ENCODE results near the gene ADI1.
A peak's percentile ranks its signal among the peaks of the same experiment; 100 is the strongest.

Gene ADI1

DNA sequence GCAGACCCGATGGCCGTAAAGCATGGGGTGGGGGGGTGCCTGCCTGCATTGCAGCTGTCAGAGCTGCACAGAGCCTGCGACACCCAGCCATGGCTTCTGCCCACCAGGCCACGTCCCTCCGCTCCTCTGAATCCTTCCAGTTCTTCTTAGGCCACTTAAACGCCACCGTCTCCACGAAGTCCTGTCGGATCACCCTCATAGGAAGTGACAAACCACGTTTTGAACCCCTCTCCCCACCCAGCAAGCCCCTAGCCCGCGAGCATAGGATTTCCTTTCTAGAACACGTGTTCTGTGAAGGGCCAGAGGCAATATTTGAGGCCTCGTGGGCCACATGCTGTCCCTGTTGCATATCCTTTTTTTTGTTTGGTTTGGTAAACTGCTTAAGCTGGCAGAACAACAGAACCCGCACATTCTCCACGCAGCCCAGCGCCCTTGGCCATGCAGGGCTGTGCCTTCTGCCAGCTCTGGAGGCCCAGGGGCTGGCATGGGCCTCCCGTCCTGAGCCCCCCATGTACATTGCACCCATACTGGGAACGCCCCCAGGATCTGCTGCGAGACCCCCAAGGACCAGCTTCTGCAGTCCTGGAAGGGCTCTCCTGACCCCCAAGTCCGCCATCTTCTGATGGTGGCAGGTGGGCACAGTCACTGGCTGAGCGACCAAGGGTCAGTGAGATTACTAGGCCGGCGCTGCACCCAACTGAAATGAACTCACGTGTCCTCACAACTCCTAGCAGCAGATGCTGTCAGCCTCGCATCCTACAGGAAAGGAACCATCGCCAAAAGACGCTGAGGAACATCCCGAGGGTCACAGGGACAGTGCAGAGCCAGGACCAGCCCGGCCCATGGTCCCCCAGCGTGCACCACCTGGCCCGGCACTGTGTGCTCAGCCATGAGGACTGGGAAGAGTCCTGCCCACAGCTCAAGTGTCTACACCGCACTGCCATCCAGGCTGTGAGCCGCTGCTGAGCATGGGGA, 35.1 kb downstream of the ADI1 start:
- H3K4me1 Mint-ChIP-seq (ENCODE audit: low read depth), result peaks cover 3% of the 10 kb centered on the region
- no peak overlapping the region for H3K27ac Mint-ChIP-seq
- DNase-seq, result no peak
- no peaks in the 10 kb centered on the region for H3K27me3 Mint-ChIP-seq
- H3K36me3 Mint-ChIP-seq (ENCODE audit: low read depth), result peaks cover 55% of the 10 kb centered on the region
- H3K4me3 Mint-ChIP-seq, result no peak overlapping the region
- H3K9me3 Mint-ChIP-seq, result no peaks in the 10 kb centered on the region

DNA sequence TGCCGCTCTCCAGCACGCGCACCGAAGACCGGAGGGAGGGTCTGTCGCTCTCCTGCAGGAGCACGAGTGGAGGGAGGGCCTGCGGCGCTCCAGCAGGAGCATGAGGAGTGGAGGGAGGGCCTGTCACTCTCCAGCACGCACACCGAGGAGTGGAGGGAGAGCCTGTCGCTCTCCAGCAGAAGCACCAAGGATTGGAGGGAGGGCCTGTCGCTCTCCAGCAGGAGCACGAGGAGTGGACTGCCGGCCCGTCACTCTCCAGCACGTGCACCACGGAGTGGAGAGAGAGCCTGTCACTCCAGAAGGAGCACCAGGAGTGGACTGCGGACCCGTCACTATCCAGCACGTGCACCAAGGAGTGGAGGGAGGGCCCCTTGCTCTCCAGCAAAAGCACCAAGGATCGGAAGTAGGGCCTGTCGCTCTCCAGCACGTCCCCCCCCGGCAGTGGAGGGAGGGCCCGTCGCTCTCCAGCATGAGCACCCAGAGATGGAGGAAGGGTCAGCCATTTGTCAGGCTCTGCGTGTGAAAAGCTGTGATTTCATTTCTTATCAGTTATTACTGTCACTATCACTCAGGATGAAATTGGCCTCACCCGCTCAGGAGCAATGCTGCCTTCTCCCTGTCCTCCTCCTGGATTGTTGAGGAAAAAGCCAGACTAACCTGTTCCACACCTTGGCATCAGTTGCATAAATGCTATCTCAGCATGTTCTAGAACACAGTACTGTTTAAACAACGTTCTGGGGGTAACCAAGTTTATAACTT, 35.9 kb downstream of the ADI1 start:
- peaks cover 3% of the 10 kb centered on the region for H3K4me1 Mint-ChIP-seq (ENCODE audit: low read depth)
- H3K4me3 Mint-ChIP-seq, result no peak overlapping the region
- H3K27me3 Mint-ChIP-seq, result no peaks in the 10 kb centered on the region
- no peak overlapping the region for H3K27ac Mint-ChIP-seq
- DNase-seq, result no peak
- peaks cover 62% of the 10 kb centered on the region for H3K36me3 Mint-ChIP-seq (ENCODE audit: low read depth)
- H3K9me3 Mint-ChIP-seq, result no peaks in the 10 kb centered on the region

DNA sequence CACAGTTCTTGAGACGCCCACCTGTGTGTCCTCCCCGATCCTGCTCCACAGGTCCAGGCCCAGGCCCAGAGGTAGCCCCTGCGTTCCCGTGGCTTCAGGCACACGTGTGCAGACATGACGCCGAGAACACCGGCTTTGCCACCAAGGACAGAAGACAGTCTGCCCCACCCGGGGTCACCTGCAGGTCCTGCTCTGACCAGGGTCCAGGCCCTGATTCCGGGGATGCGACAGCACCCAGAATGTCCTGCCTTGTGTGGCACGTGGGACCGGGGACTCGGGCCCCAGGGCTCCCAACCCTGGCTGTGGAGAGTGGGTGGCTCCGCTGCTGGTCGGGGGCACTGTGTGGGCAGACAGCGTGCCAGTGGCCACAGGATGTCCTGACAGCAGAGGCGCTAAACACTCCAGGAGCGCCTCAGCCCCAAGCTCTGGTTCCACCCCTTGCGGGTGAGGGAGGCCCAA, 36.9 kb downstream of the ADI1 start:
- peaks cover 71% of the 10 kb centered on the region for H3K36me3 Mint-ChIP-seq (ENCODE audit: low read depth)
- no peaks in the 10 kb centered on the region for H3K9me3 Mint-ChIP-seq
- DNase-seq, result no peak
- peaks cover 3% of the 10 kb centered on the region for H3K4me1 Mint-ChIP-seq (ENCODE audit: low read depth)
- H3K4me3 Mint-ChIP-seq, result no peak overlapping the region
- H3K27ac Mint-ChIP-seq, result no peak overlapping the region
- H3K27me3 Mint-ChIP-seq, result no peaks in the 10 kb centered on the region

DNA sequence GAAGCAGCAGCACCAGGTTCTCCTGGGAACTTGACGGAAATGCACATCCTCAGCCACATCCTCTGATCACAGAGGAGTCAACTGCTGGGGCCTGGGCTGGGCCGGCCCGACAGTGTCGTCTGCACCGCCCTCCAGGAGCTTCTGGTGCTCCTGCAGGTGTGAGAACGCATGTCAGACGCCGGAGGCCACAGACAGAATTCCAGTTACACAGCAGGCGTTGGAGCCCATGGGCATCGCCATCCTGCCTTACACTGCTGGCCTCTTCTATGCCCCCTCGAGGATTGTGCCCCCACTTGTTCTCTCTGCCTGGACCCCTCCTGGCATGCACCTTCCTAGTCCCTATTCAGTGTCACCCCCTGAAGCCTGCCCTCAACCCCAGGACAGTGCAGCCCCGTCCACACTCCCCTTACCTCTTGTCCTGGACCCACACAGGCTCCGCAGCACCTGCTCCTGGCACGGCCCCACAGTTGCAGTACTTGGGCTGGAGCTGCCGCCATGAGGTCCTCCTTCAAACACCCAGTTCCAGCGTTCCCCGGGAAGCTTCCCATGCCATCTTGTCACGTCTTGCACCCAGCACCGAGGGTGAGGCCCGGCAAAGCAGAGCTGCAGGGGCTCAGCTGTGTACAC, 37.5 kb downstream of the ADI1 start:
- no peaks in the 10 kb centered on the region for H3K9me3 Mint-ChIP-seq
- no peak for DNase-seq
- H3K27me3 Mint-ChIP-seq, result no peaks in the 10 kb centered on the region
- H3K4me3 Mint-ChIP-seq, result no peak overlapping the region
- H3K27ac Mint-ChIP-seq, result no peak overlapping the region
- peaks cover 3% of the 10 kb centered on the region for H3K4me1 Mint-ChIP-seq (ENCODE audit: low read depth)
- peaks cover 72% of the 10 kb centered on the region for H3K36me3 Mint-ChIP-seq (ENCODE audit: low read depth)

DNA sequence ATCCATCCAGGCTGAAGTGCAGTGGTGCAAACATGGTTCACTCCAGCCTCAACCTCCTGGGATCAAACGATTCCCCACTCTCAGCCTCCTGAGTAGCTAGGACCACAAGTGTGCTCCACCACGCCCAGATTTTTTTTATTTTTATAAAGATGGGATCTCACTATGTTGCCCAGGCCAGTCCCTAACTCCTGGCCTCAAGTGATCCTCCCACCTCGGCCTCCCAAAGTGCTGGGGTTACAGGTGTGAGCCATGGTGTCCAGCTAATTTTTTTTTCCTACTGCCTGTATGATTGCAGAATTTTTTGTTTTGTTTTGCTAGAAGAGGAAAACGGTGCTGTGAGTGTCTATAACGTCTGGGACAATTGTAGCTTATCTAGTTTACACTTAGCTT, 38.3 kb downstream of the ADI1 start:
- no peak for DNase-seq
- Mint-ChIP-seq H3K9me3 (no peaks in the 10 kb centered on the region), H3K4me1 (ENCODE audit: low read depth) (peaks cover 3% of the 10 kb centered on the region), H3K4me3 (no peak overlapping the region), H3K27ac (no peak overlapping the region), H3K27me3 (no peaks in the 10 kb centered on the region), H3K36me3 (ENCODE audit: low read depth) (peaks cover 75% of the 10 kb centered on the region)

DNA sequence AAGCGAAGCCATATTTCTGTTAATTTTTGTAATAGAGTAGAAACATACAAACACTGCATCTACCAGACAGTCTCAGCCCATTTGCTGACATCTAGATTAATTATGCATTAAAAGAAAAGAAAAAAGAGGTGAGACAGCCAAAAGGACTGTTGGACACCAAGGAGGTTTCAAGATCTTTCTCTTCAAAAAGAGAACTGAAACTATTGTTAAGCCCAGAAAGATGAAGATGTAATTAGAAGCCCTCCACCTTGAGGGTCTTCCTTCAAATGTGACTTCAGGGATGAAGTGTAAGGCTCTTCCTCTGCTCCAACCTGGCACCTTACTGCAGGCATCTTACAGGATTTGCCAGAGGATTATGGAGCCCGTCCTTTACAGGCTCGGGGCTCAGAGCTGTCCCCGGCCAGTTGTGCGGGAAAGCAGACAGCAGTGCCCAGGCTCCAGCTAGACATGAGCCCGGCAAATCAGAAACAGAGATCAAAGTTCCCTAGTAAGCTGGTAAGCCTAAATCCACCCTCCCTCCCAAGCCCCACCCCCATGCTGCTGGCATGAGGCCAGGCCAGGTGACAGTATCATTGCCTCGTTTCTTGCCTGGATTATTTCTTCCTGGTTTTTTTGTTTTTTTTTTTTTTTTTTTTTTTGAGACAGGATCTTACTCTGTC, 38.9 kb downstream of the ADI1 start:
- Mint-ChIP-seq H3K9me3 (no peaks in the 10 kb centered on the region), H3K4me1 (ENCODE audit: low read depth) (peaks cover 3% of the 10 kb centered on the region), H3K4me3 (no peak overlapping the region), H3K27ac (peak overlapping the region; percentile 58), H3K36me3 (ENCODE audit: low read depth) (peaks cover 75% of the 10 kb centered on the region), H3K27me3 (no peaks in the 10 kb centered on the region)
- no peak for DNase-seq

DNA sequence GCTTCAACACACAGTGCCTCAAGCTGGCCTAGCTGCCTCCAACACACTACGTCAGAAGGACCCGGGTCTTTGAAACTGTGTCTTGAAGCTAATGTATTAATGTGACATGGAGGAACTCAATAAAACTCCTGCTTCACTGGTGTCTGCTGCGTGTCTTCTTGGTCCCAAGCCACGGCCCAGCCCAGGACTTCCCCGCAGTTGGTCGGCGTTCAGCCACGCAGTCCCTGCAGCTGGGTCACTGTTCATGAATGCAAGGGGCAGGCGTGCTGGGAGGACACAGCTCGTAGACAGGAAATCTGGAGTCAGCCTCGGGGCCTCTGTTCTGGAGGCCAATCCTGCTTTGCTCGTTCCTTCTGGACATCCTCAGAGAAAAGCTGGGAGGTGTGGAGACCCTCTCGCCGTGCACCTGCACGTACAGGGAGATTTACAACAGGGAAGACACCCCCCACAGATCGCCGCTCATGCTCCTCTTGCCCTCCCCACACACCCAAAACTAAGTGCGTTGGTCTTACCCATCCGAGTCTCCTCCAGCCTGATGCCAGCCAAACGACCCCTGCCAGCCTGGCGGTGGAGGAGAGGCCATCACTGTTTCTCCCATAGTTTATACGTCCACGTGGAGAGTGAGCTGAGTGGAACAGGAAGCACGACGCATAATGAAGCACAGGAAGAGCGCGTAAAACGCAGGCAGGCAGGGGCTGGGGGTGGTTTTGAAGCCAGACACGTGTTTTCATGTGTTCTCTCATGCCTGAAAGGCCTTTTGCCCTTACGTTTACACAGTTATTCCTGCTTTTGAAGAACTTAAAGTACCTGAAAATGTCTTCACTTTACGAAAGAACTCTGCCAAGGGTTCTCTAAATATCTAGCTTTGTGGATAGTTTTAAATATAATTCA, 39.7 kb downstream of the ADI1 start:
- Mint-ChIP-seq H3K27me3 (no peaks in the 10 kb centered on the region), H3K9me3 (no peaks in the 10 kb centered on the region), H3K27ac (no peak overlapping the region), H3K4me1 (ENCODE audit: low read depth) (peaks cover 3% of the 10 kb centered on the region), H3K36me3 (ENCODE audit: low read depth) (peaks cover 79% of the 10 kb centered on the region), H3K4me3 (no peak overlapping the region)
- no peak for DNase-seq

DNA sequence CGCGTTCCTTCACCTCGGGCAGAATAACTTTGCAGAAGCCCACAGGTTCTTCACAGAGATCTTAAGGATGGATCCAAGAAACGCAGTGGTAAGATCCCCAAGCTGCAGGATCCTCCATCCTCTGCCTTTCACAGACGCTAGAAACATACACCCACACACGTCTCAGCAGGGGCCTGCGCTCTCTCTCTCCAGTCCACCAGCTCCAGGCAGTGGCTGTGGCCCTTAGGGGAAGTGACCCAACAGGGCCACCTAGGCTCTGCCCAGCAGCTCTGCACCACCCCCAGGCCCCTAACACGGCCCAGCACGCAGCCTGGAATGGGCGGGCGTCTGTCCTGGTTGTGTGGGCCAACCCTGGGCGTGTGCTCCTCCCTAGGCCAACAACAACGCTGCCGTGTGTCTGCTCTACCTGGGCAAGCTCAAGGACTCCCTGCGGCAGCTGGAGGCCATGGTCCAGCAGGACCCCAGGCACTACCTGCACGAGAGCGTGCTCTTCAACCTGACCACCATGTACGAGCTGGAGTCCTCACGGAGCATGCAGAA, 40.4 kb downstream of the ADI1 start:
- Mint-ChIP-seq H3K27ac (no peak overlapping the region), H3K36me3 (ENCODE audit: low read depth) (peaks cover 80% of the 10 kb centered on the region), H3K27me3 (no peaks in the 10 kb centered on the region), H3K9me3 (no peaks in the 10 kb centered on the region), H3K4me3 (no peak overlapping the region), H3K4me1 (ENCODE audit: low read depth) (peaks cover 3% of the 10 kb centered on the region)
- no peak for DNase-seq

DNA sequence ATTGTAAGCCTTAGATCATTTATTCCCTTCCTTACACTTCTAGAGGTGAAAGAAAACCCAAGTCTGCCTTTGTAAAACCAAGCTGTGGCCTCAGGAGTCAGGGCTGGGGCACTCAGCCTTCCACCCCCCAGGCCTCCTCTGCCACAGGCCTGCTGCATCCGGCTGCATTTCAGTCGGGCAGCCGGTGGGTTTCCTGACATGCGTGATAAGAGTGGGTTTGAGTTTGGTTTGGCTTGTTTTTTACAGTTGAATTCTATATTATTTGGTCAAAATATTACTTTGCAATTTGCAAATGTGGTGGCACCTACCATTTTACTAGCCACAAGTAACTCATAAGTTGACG, 42.4 kb downstream of the ADI1 start:
- no peaks in the 10 kb centered on the region for H3K9me3 Mint-ChIP-seq
- no peaks in the 10 kb centered on the region for H3K27me3 Mint-ChIP-seq
- no peak overlapping the region for H3K27ac Mint-ChIP-seq
- no peak for DNase-seq
- H3K36me3 Mint-ChIP-seq (ENCODE audit: low read depth), result peaks cover 84% of the 10 kb centered on the region
- H3K4me3 Mint-ChIP-seq, result no peak overlapping the region
- peaks cover 3% of the 10 kb centered on the region for H3K4me1 Mint-ChIP-seq (ENCODE audit: low read depth)

DNA sequence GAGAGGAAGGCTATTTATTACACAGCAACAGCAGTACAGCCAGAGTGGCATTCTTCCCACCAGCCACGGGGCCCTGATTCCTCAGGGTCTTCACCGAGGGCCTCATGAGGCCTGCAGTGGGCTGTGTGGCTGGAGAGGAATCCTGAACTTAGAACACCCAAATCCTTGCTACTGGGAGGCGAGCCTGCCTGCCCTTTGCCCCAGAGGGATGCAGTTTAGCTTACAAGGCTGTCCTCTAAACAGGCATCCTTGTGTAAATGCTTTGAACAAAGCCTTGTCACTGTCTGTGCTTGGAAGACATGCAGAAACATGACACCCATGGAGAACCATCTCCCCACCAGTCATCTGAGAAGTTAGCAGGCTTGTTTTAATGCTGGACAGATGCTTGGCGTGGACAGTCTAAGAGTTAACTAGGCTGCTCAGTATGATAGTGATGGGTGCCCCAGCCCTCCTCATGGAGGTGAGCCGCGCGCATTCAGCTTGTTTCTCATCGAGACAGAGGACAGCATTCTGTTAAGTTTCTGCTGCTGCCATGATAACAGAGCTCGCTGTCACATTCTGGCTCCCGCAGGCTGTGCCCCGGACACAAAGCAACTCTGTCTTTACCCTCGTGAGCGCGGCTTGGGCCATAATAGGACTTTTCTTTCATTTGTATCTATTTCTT, 42.9 kb downstream of the ADI1 start:
- Mint-ChIP-seq H3K27ac (peak overlapping the region; percentile 8), H3K4me1 (ENCODE audit: low read depth) (peaks cover 3% of the 10 kb centered on the region), H3K36me3 (ENCODE audit: low read depth) (peaks cover 84% of the 10 kb centered on the region), H3K27me3 (no peaks in the 10 kb centered on the region), H3K4me3 (no peak overlapping the region), H3K9me3 (no peaks in the 10 kb centered on the region)
- no peak for DNase-seq

DNA sequence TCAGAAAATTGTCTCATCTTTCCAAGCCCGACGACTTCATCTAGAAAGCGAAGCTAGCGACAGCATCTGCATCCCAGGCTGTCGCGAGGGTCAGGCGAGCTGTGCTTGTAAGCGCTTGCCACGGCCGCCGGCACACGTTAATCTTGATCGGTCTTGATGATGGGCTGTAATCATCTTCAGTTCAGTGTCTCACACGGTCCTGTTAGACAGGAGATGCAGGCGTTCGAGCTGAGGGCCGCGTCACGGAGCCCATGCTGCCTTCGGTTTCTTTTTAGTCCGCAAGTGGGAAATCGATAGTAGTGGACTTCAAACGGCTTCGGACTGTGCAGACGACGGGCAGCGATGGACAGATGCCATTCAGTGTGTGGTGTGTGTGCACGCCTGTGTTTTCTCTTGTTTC, 43.6 kb downstream of the ADI1 start:
- Mint-ChIP-seq H3K27me3 (no peaks in the 10 kb centered on the region), H3K27ac (peak overlapping the region; percentile 37), H3K9me3 (no peaks in the 10 kb centered on the region), H3K36me3 (ENCODE audit: low read depth) (peaks cover 87% of the 10 kb centered on the region), H3K4me1 (ENCODE audit: low read depth) (peaks cover 3% of the 10 kb centered on the region), H3K4me3 (no peak overlapping the region)
- no peak for DNase-seq

DNA sequence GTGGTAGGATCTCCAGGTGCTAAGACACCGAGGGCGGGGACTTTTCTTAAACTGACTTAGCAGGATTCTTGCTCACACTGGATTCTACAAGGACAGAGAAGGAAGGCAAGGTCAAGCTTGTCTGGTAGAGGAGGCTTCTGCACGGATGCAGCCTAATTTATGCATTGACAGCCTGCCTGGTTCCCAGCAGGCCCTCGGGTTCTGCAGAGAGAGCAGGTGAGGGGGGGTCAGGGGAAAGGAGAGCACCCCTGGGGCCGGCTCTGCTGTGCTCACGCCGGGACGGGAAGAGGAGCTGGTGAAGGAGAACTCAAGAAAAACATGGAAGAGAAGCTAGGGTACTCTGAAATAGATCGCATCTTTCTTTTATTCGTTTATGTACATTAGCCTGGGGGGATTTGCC, 46.4 kb downstream of the ADI1 start:
- H3K36me3 Mint-ChIP-seq (ENCODE audit: low read depth), result peaks cover 88% of the 10 kb centered on the region
- no peak for DNase-seq
- H3K9me3 Mint-ChIP-seq, result no peaks in the 10 kb centered on the region
- H3K27me3 Mint-ChIP-seq, result no peaks in the 10 kb centered on the region
- no peak overlapping the region for H3K4me3 Mint-ChIP-seq
- no peaks in the 10 kb centered on the region for H3K4me1 Mint-ChIP-seq (ENCODE audit: low read depth)
- H3K27ac Mint-ChIP-seq, result no peak overlapping the region

DNA sequence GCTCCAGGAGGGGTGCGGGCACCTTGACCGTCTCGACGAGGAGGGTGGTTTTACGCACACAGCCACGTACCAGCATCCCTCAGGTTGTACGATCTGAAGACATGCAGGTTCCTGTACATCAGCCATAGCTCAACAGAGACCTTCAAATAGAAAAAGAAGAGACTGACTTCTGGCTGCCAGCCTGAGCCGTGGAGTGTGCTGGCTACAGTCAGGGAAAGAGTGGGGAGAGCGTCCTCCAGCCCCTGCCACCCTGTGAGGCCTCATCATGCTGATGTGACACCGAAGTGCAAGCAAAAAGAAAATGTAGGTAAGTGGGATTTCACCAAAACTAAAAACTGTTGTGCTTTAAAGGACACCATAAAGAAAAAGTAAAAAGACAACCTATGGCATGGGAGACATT, 47.0 kb downstream of the ADI1 start:
- Mint-ChIP-seq H3K4me3 (no peak overlapping the region), H3K4me1 (ENCODE audit: low read depth) (no peaks in the 10 kb centered on the region), H3K27ac (no peak overlapping the region), H3K27me3 (no peaks in the 10 kb centered on the region), H3K36me3 (ENCODE audit: low read depth) (peaks cover 89% of the 10 kb centered on the region), H3K9me3 (no peaks in the 10 kb centered on the region)
- DNase-seq, result no peak

All from activated T-cell treated with anti-CD3 and anti-CD28 coated beads, Interleukin-2, amount 50 U/mL, for 24 hours (primary cell).